Cerebellar cortex (tissue), 1 donor: ENCODE measurements around the gene CCDC82.

Experiments used
- DNase-seq: peaks from one replicate; pipeline ENCODE4 v3.0.0-alpha.2; 2015; ENCODE audit warnings: low spot score

Gene CCDC82

GRCh38 chr11:96361778-96362177, 27.9 kb downstream of the CCDC82 start:
- no peak for DNase-seq

DNA sequence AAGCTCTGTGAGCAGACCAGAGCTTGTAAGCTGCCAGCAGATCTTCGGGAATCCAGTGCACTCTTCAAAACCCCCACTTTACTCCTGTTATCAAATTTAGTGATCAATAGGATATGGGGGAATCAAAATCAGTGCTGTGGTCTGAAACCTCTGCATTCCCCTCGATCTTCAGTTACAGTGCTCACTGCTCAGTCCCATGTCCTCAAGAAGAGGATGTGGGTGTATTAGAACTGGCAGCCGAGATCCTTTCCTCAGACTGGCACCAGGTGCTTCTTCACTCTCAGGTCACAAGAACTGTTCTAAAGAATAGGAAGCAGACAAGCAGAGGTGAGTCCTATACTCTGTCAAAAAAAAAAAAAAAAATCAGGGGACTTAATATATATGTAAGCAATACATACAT, 31.4 kb downstream of the CCDC82 start:
- DNase-seq: no peak

GRCh38 chr11:96357794-96358193, 31.9 kb downstream of the CCDC82 start:
- no peak for DNase-seq

DNA sequence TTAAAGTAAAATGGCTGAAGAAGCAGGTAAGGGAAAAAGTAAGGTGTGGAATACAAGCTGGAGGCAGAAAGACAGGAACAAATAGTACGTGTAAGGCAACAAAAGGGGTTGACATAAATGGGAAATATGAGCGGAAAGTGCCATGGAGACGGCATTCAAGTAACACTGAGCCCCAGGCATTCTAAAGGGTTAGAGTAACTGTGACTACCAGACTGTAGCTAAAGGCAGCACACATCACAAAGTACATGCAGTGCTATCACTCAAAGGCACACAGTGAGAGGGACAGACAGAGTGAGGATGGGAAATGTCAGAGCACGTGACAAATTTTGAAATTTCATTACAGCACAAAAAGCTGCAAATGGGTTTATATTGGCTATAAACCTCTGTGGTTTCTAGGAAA, 32.9 kb downstream of the CCDC82 start:
- no peak for DNase-seq

DNA sequence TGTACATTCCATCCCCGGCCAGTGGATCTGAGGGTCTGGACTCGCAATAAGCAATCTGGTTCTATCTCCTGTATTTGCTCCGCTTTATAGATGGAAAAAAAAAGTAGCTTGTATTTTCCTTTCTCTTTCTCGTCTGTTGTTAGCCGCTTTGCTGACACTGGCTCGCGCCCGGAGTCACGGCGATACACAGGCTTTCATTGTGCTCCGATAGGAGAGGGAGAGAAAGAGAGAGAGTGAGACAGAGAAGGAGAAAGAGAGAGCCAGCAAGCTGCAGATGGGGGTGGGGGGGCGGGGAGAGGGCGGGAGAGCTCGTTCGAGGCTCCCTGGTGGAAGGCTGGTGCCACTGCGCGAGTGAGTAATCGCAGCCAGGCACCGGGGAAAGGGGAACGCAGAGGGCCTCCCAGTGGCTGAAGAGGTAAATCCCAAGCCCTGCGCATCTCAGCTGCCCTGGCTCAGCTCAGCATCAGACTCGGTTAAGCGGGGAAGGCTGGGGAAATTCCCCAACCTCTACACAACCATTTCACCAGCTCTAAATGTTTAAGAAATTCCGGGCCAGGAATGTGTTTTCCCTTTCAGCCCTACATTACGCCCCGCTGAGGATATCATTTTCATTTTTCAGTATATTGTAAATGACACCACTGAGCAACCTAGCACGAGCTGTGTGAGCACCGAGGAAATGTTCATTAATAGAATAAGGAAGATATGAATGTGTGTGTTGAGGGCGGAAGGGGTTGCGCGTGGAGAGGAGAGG, 46.6 kb downstream of the CCDC82 start, which contains the start of gene MAML2:
Gene MAML2, minus strand, starts transcription at position 235 of the 751 bp plus-strand sequence. CDS start 1,300 bp downstream, outside the sequence.
- peak; percentile 96 for DNase-seq

- DNase-seq: peak; percentile 62
Measured at GRCh38 chr11:96342014-96342960, 47.4 kb downstream of the CCDC82 start.

DNA sequence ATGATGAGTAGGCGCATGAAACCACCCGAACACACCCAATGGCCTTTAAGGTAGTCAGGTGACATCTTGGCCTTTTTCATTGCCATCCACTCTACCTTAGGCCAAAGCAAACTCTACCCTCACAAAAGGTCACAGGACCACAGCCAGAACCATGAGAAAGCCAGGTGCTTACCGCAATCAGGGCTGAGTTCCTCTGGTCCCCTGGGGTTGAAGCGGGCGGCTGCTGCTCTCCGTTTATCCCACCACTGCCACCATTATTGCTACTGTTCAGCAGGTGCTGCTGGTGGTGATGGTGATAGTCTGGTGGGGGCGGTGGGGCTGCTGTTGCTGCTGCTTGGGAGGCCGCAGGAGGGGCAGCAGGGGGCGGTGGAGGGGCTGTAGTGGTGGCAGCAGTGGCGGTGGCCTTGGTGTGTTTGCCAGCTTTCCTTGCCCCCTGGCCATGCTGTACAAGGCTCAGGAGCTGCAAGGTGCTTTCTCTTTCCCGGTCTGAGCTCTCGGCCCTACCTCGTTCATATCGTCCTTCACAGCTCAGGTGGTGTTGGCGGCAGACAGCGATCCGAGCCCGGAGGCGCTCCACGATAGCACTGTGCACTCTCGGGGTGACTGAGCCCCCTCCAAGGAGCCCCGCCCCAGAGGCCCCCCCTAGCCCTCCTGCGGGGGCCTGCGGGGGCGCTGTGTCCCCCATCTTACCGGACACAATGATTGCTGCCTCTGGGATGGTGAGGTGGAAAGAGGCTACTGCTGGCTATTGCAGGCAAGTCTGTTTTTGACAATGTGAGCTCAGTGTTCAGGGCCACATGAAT, 48.3 kb downstream of the CCDC82 start:
- peak; percentile 51 for DNase-seq

DNA sequence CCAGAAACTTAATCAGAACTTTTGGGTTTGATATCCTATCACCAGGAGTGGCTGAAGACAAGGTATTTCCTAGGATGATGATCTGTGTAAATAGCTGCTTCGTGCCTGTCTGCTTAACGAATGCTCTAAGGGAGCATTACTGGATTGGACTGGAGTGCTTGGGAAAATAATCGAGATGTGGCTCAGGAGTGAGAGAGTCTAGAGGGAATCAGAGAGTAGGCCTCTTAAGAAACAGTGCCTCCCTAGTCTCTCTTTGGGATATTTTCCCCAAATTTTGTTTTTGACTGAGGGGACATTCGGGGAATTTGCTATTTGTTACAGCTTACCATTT, 49.2 kb downstream of the CCDC82 start:
- DNase-seq: peak; percentile 42

GRCh38 chr11:96339706-96340554, 49.8 kb downstream of the CCDC82 start:
- peak; percentile 50 for DNase-seq

- DNase-seq: peak; percentile 56
Measured at GRCh38 chr11:96338910-96339705, 50.6 kb downstream of the CCDC82 start.

GRCh38 chr11:96337541-96338431, 51.9 kb downstream of the CCDC82 start:
- peak; percentile 39 for DNase-seq

DNA sequence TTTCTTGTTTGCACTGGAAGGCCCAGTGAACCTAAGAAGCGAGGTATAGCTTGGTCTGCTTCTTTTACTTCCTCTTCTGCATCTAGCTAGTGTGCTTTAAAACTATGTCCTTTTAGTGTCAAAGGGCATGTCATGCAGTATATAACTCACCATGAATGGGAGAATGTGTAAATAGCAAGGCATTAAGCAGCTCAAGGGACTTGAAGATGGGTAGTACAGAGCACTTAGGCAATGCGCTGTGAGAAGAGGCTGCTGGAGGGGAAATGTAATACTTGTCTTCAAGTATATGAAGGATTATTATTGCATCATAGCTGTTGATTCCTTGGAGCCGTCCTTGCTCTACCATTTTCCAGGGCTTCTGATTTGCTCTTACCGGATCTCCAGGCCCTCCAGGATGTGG, 54.3 kb downstream of the CCDC82 start:
- DNase-seq: no peak

DNA sequence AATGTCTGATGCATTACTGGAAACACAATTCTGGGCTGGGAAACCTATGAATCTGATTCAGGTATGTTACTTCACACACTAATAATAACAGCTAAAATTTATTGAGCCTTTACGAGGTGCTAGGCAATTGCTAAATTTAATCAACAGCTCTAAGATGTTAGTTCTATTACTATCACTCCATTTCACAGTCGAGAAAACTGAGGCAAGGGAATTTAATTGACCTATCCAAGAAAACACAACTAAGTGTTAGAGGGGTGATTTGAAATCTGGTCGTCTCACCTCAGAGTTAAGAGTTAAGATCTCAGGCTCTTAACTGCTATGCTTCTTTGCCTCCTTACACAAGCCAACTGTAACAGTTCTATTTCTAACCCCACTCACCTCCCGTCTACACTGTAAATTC, 55.5 kb downstream of the CCDC82 start:
- no peak for DNase-seq

DNA sequence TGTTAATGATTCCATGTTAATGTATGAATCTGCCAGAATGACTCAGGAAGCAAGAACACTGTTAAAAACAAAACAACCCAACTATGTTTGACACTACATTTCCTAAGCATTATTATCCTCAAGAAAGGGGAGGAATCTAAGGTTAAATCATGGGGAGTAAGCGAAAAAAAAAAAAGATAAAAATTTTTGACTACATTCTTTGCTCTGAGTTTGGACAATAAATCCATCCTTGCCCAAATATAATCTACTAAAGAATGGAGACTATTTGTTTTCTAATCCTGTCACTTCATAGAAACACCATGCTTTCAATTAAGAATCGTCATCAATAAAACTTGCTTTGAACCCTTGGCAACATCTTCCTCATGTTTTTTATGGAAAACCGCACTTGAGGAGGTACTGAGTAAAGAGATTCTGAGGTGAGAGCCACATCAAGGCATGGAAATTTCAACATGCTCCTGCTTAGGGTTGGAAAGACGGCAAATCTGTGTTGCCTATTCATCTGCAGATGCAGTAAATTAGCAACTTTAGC, 56.5 kb downstream of the CCDC82 start:
- no peak for DNase-seq

DNA sequence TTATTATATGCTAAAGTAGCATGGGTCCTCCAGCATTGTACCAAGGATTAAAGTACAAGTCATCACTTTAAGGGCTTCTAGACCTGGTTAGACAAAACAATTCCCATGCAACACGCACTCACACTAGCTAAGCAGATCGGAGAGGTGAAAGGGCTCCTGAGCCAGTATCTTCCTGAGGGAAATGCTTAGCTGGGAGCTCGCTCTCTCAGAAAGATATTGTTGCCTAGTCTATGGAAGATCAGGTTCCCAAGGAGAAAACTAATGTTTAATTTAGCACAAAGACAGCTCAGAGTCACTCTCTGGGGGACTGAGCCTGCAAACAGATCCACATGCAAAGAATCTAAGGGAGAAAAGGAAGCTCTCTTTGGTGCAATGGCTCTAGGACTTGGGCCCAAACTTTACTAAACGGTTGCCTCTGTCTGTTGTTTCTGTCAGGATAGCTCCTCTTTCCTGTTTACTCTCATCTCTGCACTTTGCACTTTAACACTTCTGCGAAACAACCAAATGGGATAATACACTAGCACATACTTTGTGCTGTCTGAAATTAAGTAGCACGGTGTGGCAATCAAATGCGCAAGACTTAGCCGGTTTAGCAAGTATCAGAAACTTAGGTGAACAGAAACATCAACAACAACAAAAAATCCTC, 57.5 kb downstream of the CCDC82 start:
- DNase-seq: no peak

- no peak for DNase-seq
Measured at GRCh38 chr11:96331699-96332116, 58.0 kb downstream of the CCDC82 start.

DNA sequence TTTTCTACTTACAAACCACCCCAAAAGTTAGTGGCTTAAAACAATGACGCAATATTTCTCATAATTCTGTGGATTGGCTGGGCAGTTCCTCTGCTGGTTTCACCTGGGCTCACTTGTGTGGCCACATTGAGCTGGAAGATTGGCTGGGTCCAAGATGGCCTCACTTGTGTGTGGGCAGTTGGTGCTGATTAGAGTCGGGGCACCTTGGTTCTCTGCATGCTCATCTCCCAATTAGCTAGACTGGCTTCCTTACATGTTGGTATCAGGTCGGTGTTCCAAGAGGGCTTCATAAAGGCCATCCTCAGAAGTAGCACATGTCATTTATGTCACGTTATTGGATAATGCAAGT, 59.2 kb downstream of the CCDC82 start:
- no peak for DNase-seq

GRCh38 chr11:96329855-96330510, 59.7 kb downstream of the CCDC82 start:
- DNase-seq: no peak
